Activated naive CD8-positive, alpha-beta T cell treated with anti-CD3 and anti-CD28 coated beads, Interleukin-2, amount 50 U/mL, for 24 hours (primary cell): Measurements from ENCODE around the gene YTHDC1.
A peak's percentile ranks its signal among the peaks of the same experiment; 100 is the strongest.
"Not testable (repeated sequence)": the region's sequence is repeated elsewhere in the genome, so short reads cannot be mapped to it uniquely, and the experiment has no call there.

Source experiments
- ATAC-seq: fragments of 150-1000 bp; cut with Tn5 transposase; one replicate; pipeline ENCODE4 v1.10.0; 2021
- DNase-seq: peaks from one replicate; pipeline ENCODE4 v3.0.0; 2021
- H3K27ac Mint-ChIP-seq: one replicate; pipeline ENCODE4 v1.8.0; 2021; ENCODE audit warnings: mild to moderate bottlenecking, mixed read lengths
- H3K27me3 Mint-ChIP-seq: one replicate; pipeline ENCODE4 v1.8.0; 2021; ENCODE audit warnings: mixed read lengths
- H3K36me3 Mint-ChIP-seq: one replicate; pipeline ENCODE4 v1.8.0; 2021; ENCODE audit warnings: low read depth, mixed read lengths
- H3K4me1 Mint-ChIP-seq: one replicate; pipeline ENCODE4 v1.8.0; 2021; ENCODE audit warnings: mixed read lengths
- H3K4me3 Mint-ChIP-seq: one replicate; pipeline ENCODE4 v1.8.0; 2021; ENCODE audit warnings: mild to moderate bottlenecking, moderate library complexity, mixed read lengths
- H3K9me3 Mint-ChIP-seq: one replicate; pipeline ENCODE4 v1.8.0; 2021; ENCODE audit warnings: mixed read lengths

YTHDC1 gene

DNA sequence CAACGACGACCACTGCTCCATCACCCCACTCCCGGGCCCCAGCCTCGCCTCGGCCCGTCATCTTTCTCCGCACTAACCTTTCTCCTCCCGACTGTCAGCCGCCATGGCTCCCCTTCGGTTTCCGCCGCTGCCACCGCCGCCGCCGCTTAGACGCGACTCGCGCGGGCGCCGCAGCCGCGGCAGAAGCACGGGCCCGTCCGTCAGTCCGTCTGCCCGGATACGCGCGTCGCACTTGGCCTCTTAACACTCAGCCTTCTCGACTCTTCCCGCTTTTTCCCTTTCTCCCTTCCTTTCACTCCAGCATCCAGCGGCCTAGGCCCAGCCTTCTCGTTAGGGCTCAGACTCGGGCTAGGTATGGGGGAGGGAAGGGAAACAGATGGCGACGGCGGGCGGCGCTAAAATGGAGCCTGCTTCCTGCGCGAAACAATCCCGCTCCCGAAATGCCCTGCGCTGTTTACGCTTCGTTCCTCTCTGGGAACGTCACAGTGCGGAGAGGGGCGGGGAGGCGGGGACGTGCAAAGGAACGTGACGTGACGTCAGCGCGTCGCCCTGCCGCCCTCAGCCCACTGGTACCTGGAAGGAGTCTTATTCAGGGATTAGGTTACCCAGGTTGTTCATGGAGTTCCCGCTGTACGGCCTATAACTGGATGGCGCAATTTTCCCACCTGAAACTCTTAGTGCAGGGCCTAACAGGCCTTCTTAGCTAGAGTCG lies at the start of gene YTHDC1:
TSS of gene YTHDC1 (minus strand) at position 442 of the 712 bp plus-strand sequence. CDS start at position 105, 337 bp downstream.
- H3K4me1 Mint-ChIP-seq: peaks cover 38% of the 10 kb centered on the region
- peak within 1 kb of the TSS; percentile 92 for H3K27ac Mint-ChIP-seq
- no peaks in the 10 kb centered on the region for H3K9me3 Mint-ChIP-seq
- peaks cover 17% of the 10 kb centered on the region for H3K36me3 Mint-ChIP-seq
- peak within 1 kb of the TSS; percentile 93 for H3K4me3 Mint-ChIP-seq
- DNase-seq (peak; percentile 94), ATAC-seq (peak; percentile 98)
- H3K27me3 Mint-ChIP-seq: no peaks in the 10 kb centered on the region

GRCh38 chr4:68399306-68399705 lies 49.4 kb upstream of the YTHDC1 start:
- no peak overlapping the region for H3K27ac Mint-ChIP-seq
- H3K4me1 Mint-ChIP-seq: no peaks in the 10 kb centered on the region
- no peak for ATAC-seq

DNA sequence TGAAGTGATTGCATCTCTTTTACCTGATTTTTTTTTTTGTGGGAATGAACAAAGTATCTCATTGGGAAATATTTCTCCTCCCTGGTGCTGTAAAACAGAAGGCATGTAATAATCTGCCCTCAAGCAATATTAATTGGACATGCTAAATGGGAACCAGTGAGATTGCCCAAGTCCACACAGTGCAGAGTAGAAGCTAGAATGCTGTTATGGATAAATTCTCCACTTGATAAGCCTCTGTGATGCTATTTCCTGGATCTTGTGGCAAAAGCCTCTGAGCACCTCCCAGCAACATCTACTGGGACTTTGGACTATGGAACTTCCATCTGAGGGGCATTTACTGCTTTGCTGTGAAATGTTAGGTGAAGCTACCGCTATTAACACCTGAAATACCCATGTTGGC lies 46.9 kb upstream of the YTHDC1 start:
- ATAC-seq: no peak
- no peaks in the 10 kb centered on the region for H3K4me1 Mint-ChIP-seq
- no peak overlapping the region for H3K4me3 Mint-ChIP-seq
- DNase-seq: no peak
- H3K27me3 Mint-ChIP-seq: no peaks in the 10 kb centered on the region
- no peak overlapping the region for H3K27ac Mint-ChIP-seq
- no peaks in the 10 kb centered on the region for H3K36me3 Mint-ChIP-seq
- no peaks in the 10 kb centered on the region for H3K9me3 Mint-ChIP-seq

More at GRCh38 chr4:68399306-68399705, 49.4 kb upstream of the YTHDC1 start:
- Mint-ChIP-seq H3K4me3 (no peak overlapping the region), H3K27me3 (no peaks in the 10 kb centered on the region), H3K9me3 (no peaks in the 10 kb centered on the region), H3K36me3 (no peaks in the 10 kb centered on the region)
- no peak for DNase-seq

GRCh38 chr4:68391436-68391835 lies 41.5 kb upstream of the YTHDC1 start:
- no peaks in the 10 kb centered on the region for H3K36me3 Mint-ChIP-seq
- no peak overlapping the region for H3K27ac Mint-ChIP-seq
- peaks cover 3% of the 10 kb centered on the region for H3K4me1 Mint-ChIP-seq

GRCh38 chr4:68390205-68390935 lies 40.5 kb upstream of the YTHDC1 start:
- no peak overlapping the region for H3K4me3 Mint-ChIP-seq
- H3K27me3 Mint-ChIP-seq: no peaks in the 10 kb centered on the region
- H3K4me1 Mint-ChIP-seq: peaks cover 3% of the 10 kb centered on the region
- no peaks in the 10 kb centered on the region for H3K9me3 Mint-ChIP-seq
- H3K36me3 Mint-ChIP-seq: no peaks in the 10 kb centered on the region
- no peak for DNase-seq
- no peak for ATAC-seq
- H3K27ac Mint-ChIP-seq: no peak overlapping the region

More at GRCh38 chr4:68391436-68391835, 41.5 kb upstream of the YTHDC1 start:
- Mint-ChIP-seq H3K4me3 (no peak overlapping the region), H3K27me3 (no peaks in the 10 kb centered on the region), H3K9me3 (no peaks in the 10 kb centered on the region)
- DNase-seq (no peak), ATAC-seq (no peak)

DNA sequence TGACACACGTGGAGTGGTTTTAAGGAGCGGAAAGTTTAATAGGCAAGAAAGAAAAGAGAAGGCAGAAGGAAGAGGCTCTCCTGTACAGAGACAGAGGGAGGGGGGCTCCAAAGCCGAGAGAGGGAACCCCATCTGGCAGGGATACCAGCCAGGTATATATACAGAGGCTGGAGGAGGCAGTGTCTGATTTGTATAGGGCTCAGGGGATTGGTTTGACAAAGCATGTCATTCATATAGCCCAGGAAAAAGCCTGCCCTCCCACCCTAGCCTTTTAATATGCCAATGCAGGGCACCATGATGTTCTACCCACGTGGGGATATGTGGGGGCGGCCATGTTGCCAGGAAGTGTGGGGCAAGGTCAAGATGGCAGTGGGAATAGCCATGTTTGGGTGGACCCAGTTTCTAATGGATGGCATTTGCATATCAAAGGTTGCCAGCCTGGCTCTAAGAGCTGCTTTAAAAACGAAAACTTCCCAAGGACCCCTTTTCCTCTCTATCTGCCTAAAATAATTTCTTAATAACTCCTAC lies 39.6 kb upstream of the YTHDC1 start:
- not testable (repeated sequence) for H3K27ac Mint-ChIP-seq, DNase-seq, H3K4me1 Mint-ChIP-seq, H3K9me3 Mint-ChIP-seq, H3K36me3 Mint-ChIP-seq, H3K27me3 Mint-ChIP-seq, ATAC-seq, H3K4me3 Mint-ChIP-seq

GRCh38 chr4:68388347-68388865 lies 38.5 kb upstream of the YTHDC1 start:
- H3K4me3 Mint-ChIP-seq: no peak overlapping the region
- H3K27ac Mint-ChIP-seq: no peak overlapping the region

DNA sequence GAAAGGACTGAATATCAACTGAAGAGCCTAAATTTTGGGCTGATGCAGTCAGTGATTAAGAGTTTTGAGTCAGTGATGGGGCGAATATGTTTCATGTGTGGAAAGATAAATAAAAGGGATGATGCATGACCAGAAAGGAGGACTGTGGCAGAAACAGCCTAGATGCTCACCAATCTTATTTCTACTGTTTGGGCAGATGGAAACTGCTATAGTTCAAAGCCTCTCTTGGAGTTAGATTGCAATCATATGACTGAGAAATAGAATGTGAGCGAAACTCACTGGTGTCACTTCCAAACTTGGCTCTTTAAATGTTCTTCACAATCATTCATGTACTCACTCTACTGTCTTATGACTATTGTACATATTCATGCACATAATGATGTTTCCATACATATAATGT lies 35.4 kb upstream of the YTHDC1 start:
- Mint-ChIP-seq H3K4me3 (no peak overlapping the region), H3K9me3 (no peaks in the 10 kb centered on the region), H3K36me3 (no peaks in the 10 kb centered on the region), H3K27me3 (peaks cover 2% of the 10 kb centered on the region), H3K4me1 (peaks cover under 1% of the 10 kb centered on the region), H3K27ac (no peak overlapping the region)
- no peak for ATAC-seq
- DNase-seq: no peak

More at GRCh38 chr4:68388347-68388865, 38.5 kb upstream of the YTHDC1 start:
- Mint-ChIP-seq H3K4me1 (peaks cover 3% of the 10 kb centered on the region), H3K36me3 (no peaks in the 10 kb centered on the region), H3K27me3 (no peaks in the 10 kb centered on the region), H3K9me3 (no peaks in the 10 kb centered on the region)
- DNase-seq (no peak), ATAC-seq (no peak)

DNA sequence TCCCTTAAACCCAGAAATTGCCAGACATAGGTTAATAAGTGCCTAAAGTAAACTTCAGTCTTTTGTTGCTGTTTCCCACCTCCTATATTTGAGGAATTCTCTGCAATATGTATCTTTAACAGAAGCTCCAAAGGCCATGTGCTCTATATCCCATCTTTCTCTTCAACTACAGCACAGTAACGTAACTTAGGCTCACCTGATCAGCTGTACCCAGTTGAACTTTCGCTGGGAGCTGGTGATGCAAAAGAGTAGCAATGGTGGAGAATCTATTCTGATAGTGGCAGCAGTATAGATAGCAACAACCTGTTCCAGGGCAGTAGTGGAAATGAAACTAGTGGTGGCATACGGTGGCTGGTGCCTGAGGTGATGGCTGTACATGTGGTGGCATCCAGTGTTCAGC lies 33.2 kb upstream of the YTHDC1 start:
- H3K9me3 Mint-ChIP-seq: no peaks in the 10 kb centered on the region
- H3K27me3 Mint-ChIP-seq: peaks cover 4% of the 10 kb centered on the region
- no peak overlapping the region for H3K27ac Mint-ChIP-seq

GRCh38 chr4:68378226-68378625 lies 28.3 kb upstream of the YTHDC1 start:
- H3K27ac Mint-ChIP-seq: no peak overlapping the region
- no peak overlapping the region for H3K4me3 Mint-ChIP-seq
- peaks cover 6% of the 10 kb centered on the region for H3K27me3 Mint-ChIP-seq
- no peak for ATAC-seq
- no peaks in the 10 kb centered on the region for H3K9me3 Mint-ChIP-seq
- peaks cover 8% of the 10 kb centered on the region for H3K4me1 Mint-ChIP-seq
- no peaks in the 10 kb centered on the region for H3K36me3 Mint-ChIP-seq
- DNase-seq: no peak

More for the DNA sequence above, 33.2 kb upstream of the YTHDC1 start:
- Mint-ChIP-seq H3K36me3 (no peaks in the 10 kb centered on the region), H3K4me3 (no peak overlapping the region), H3K4me1 (no peaks in the 10 kb centered on the region)
- no peak for ATAC-seq
- no peak for DNase-seq

DNA sequence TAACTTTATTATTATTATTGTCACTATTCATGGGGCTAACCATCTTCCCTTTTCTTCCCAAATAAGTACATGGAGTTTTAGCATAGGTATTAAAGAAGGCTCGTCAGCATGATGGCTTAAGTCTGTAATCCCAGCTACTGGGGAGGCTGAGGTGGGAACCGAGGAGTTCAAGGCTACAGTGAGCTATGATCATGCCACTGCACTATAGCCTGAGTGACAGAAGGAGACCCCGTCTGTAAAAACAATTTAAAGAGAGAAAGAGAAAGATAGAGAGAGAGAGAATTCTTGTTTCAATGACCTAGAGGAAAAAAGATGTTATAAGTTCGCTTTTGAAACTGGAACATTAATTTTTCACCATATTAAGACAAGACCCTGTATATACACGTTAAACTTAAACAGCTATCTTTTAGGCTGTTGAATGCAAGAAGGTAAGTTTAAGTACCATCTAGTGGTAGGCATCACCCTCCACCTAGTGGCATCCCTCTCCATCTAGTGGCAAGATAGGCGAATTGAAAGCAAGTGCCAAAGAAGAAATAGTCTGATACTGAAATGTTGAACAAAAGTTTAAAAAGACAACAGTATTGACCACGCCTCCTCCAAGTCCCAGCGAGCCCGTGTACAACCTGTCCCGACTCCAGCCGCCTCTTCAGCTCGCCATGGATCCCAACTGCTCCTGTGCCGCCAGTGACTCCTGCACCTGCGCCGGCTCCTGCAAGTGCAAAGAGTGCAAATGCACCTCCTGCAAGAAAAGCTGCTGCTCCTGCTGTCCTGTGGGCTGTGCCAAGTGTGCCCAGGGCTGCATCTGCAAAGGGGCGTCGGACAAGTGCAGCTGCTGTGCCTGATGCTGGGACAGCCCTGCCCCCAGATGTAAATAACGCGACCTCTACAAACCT lies 26.0 kb upstream of the YTHDC1 start:
- H3K27me3 Mint-ChIP-seq: peaks cover 5% of the 10 kb centered on the region
- H3K4me3 Mint-ChIP-seq: peak overlapping the region; percentile 61
- no peak overlapping the region for H3K27ac Mint-ChIP-seq
- H3K4me1 Mint-ChIP-seq: peaks cover 8% of the 10 kb centered on the region
- DNase-seq (peak; percentile 18), ATAC-seq (peak; percentile 85)
- no peaks in the 10 kb centered on the region for H3K9me3 Mint-ChIP-seq
- no peaks in the 10 kb centered on the region for H3K36me3 Mint-ChIP-seq

GRCh38 chr4:68373513-68373912 lies 23.6 kb upstream of the YTHDC1 start:
- DNase-seq (peak; percentile 55), ATAC-seq (peak; percentile 87)
- no peaks in the 10 kb centered on the region for H3K36me3 Mint-ChIP-seq
- no peaks in the 10 kb centered on the region for H3K9me3 Mint-ChIP-seq
- H3K27ac Mint-ChIP-seq: no peak overlapping the region
- H3K27me3 Mint-ChIP-seq: peaks cover 3% of the 10 kb centered on the region
- peak overlapping the region; percentile 22 for H3K4me3 Mint-ChIP-seq
- H3K4me1 Mint-ChIP-seq: peaks cover 12% of the 10 kb centered on the region

- H3K4me1 Mint-ChIP-seq: peaks cover 15% of the 10 kb centered on the region
- no peaks in the 10 kb centered on the region for H3K9me3 Mint-ChIP-seq
- DNase-seq: no peak
- no peak for ATAC-seq
- H3K27me3 Mint-ChIP-seq: peaks cover 3% of the 10 kb centered on the region
- no peak overlapping the region for H3K4me3 Mint-ChIP-seq
- H3K36me3 Mint-ChIP-seq: no peaks in the 10 kb centered on the region
- no peak overlapping the region for H3K27ac Mint-ChIP-seq
Observed at GRCh38 chr4:68372588-68372987, 22.7 kb upstream of the YTHDC1 start.
